GM19463 (cell line): ENCODE data around the gene PDGFA.

Experiments
- ATAC-seq: cut with Tn5 transposase; IDR thresholded peaks from one replicate; pipeline ENCODE4 v1.9.1; 2021; ENCODE audit warnings: mild to moderate bottlenecking, moderate library complexity; ENCODE audit not compliant: unreplicated experiment

The PDGFA gene

DNA sequence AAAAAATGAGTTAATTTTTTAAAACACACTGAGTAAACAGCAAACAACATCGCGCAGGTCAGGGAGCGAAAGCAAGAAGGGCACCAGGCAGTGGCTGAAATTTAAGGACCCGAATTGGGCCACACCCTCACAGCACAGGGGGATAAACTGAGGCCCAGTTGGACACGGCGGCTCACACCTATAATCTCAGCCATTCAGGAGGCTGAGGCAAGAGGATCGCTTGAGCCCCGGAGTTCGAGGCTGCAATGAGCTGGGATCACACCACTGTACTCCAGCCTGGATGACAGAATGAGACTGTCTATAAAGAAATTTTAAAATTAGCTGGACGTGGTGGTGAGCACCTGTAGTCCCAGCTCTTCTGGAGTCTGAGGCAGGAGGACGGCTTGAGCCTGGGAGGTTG, 69.6 kb downstream of the PDGFA start:
- no peak for ATAC-seq

DNA sequence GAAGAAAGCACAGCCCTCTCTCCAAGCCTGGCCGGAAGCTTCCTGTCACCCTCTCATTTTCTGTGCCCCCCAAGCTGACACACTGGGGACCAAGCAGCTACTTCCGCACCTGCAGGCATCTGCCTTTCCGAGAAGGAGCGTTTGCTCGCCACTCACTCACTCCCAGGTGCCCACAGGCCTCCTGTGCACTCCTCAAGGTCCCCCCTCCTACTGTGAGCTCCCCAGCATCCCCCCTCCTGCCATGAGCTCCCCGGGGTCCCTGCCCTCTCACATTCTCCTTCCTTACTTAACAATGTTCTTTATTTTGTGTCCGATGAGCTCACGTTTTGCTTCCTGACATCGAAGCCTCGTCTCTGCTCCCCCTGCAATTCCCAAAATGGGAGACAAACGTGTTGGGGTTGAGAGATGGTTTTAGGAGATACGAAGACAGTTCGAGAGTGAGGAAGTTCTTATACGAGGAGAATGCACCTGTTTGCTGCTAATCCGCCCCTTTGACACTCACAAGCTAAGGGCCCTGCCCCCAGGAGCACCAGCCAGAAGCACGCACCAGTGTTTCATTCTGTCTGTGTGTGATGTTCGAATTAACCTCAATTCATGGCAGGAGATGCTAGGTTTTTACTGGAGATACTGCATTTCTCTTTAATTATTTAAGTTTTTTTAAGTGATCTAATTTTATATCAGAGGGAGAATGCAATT, 70.2 kb downstream of the PDGFA start:
- no peak for ATAC-seq

DNA sequence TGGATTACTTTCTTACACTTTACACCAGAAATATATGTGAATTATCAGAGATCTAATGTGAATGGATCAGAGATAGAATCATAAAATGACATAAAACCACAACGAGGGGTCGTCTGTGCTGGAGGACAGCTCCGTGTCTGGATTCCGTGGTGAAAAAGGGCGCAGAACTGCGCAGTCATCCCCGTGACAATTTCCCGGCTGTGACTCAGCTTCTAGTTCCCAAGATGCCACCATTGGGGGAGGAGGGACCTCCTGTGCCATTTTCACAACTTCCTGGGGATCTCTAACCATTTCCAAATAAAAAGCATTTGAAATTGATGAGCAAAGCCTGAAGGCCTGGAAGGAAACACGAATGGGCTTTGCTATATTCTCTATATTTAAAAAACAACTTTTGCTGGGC, 72.1 kb downstream of the PDGFA start:
- no peak for ATAC-seq
